IMR-90 (cell line): ENCODE measurements around the gene NEGR1. TPM values are rescaled to one million over a fixed set of nuclear protein-coding genes. Genes with fewer than 3 reads are reported as not detected.

Experiments used
- ATAC-seq: fragments of 200-7000 bp; cut with Tn5 transposase; 2 replicates; pipeline ENCODE4 v1.9.1; 2020; ENCODE audit warnings: low read depth, mild to moderate bottlenecking, moderate library complexity
- BruUV-seq: library from RNA; stranded (reverse); fragments of 400-500 nt; replicated peaks from 2 replicates; lab custom pipeline; 2021; lab: Mats Ljungman, UMichigan
- CTCF ChIA-PET: fragments of 300-600 bp; formaldehyde crosslinking; extraction: SDS; loops from one replicate; lab custom pipeline; 2021; ENCODE audit warnings: antibody characterized with exemption; lab: Yijun Ruan, JAX
- POLR2A ChIA-PET: fragments of 300-600 bp; sonication (Branson Sonifier 250); formaldehyde crosslinking; loops from one replicate; lab custom pipeline; 2022; ENCODE audit warnings: antibody characterized with exemption; ENCODE audit not compliant: unreplicated experiment; lab: Charles Lee
- DNase-seq: peaks from one replicate; pipeline ENCODE4 v3.0.0; 2013
- H2AFZ ChIP-seq: replicated peaks from 2 replicates; pipeline ENCODE3; 2013; ENCODE audit warnings: low read length, mild to moderate bottlenecking; ENCODE audit not compliant: poor library complexity
- H2AK5ac ChIP-seq: 2 replicates; pipeline ENCODE4 v1.6.1; 2013; ENCODE audit warnings: low read depth, low read length, inconsistent platforms
- H2AK9ac ChIP-seq: replicated peaks from 2 replicates; pipeline ENCODE3; 2013; ENCODE audit warnings: mild to moderate bottlenecking, low read depth, low read length, moderate library complexity; ENCODE audit not compliant: poor library complexity
- H2BK120ac ChIP-seq: 2 replicates; pipeline ENCODE4 v1.6.1; 2013; ENCODE audit warnings: low read depth, low read length, inconsistent platforms
- H2BK15ac ChIP-seq: 3 replicates; pipeline ENCODE4 v1.6.1; 2013; ENCODE audit warnings: low read depth, low read length, inconsistent platforms
- H2BK20ac ChIP-seq: 2 replicates; pipeline ENCODE4 v1.6.1; 2013; ENCODE audit warnings: low read depth, mild to moderate bottlenecking, inconsistent platforms, low read length, moderate library complexity
- H2BK5ac ChIP-seq: 2 replicates; pipeline ENCODE4 v1.6.1; 2013; ENCODE audit warnings: mild to moderate bottlenecking, low read depth, low read length, inconsistent platforms; ENCODE audit not compliant: poor library complexity, severe bottlenecking
- H3K14ac ChIP-seq: replicated peaks from 2 replicates; pipeline ENCODE4 v1.6.1; 2013; ENCODE audit warnings: low read depth, low read length, inconsistent platforms
- H3K18ac ChIP-seq: 2 replicates; pipeline ENCODE4 v1.6.1; 2013; ENCODE audit warnings: low read depth, low read length, control low read depth
- H3K23ac ChIP-seq: 2 replicates; pipeline ENCODE4 v1.6.1; 2013; ENCODE audit warnings: low read depth, low read length, inconsistent platforms
- H3K27ac ChIP-seq: 2 replicates; pipeline ENCODE4 v1.5.1; 2013; ENCODE audit warnings: mild to moderate bottlenecking, control low read depth, low read length; ENCODE audit not compliant: insufficient read depth
- H3K27me3 ChIP-seq: 2 replicates; pipeline ENCODE4 v1.6.1; 2013; ENCODE audit warnings: low read length; ENCODE audit not compliant: control insufficient read depth, insufficient read depth
- H3K36me3 ChIP-seq: 2 replicates; pipeline ENCODE4 v1.6.1; 2013; ENCODE audit warnings: low read length, mixed read lengths; ENCODE audit not compliant: control insufficient read depth, insufficient read depth
- H3K4ac ChIP-seq: 2 replicates; pipeline ENCODE4 v1.6.1; 2013; ENCODE audit warnings: low read depth, low read length, inconsistent platforms
- H3K4me1 ChIP-seq: 2 replicates; pipeline ENCODE4 v1.6.1; 2013; ENCODE audit warnings: low read length, mixed read lengths; ENCODE audit not compliant: control insufficient read depth, insufficient read depth
- H3K4me2 ChIP-seq: 2 replicates; pipeline ENCODE4 v1.6.1; 2013; ENCODE audit warnings: low read depth, mild to moderate bottlenecking, control low read depth, low read length, moderate library complexity
- H3K4me3 ChIP-seq: 2 replicates; pipeline ENCODE4 v1.5.1; 2013; ENCODE audit warnings: low read depth, mild to moderate bottlenecking, control low read depth, low read length, moderate library complexity; ENCODE audit not compliant: insufficient read depth
- H3K56ac ChIP-seq: 2 replicates; pipeline ENCODE4 v1.6.1; 2013; ENCODE audit warnings: low read length, inconsistent platforms; ENCODE audit not compliant: insufficient read depth; ENCODE audit errors: extremely low read depth
- H3K79me1 ChIP-seq, 2 experiments: 2 replicates each; pipeline ENCODE4 v1.6.1; 2013; ENCODE audit warnings: low read length in 2 of 2, inconsistent platforms in 1 of 2, low read depth in 1 of 2
- H3K9ac ChIP-seq: 2 replicates; pipeline ENCODE4 v1.6.1; 2013; ENCODE audit warnings: low read depth, low read length, control low read depth
- H3K9me1 ChIP-seq: 2 replicates; pipeline ENCODE4 v1.6.1; 2013; ENCODE audit warnings: low read length, inconsistent platforms; ENCODE audit not compliant: insufficient read depth
- H3K9me3 ChIP-seq: 2 replicates; pipeline ENCODE4 v1.6.1; 2013; ENCODE audit warnings: low read length; ENCODE audit not compliant: control insufficient read depth, insufficient read depth
- H4K20me1 ChIP-seq: 2 replicates; pipeline ENCODE4 v1.6.1; 2013; ENCODE audit warnings: low read length, inconsistent platforms; ENCODE audit not compliant: insufficient read depth
- H4K5ac ChIP-seq: 2 replicates; pipeline ENCODE4 v1.6.1; 2013; ENCODE audit warnings: mild to moderate bottlenecking, low read depth, low read length, control low read depth
- H4K8ac ChIP-seq, 2 experiments: 2 replicates each; pipeline ENCODE4 v1.6.1; 2013; ENCODE audit warnings: low read depth in 2 of 2, low read length in 2 of 2, control low read depth in 1 of 2, inconsistent platforms in 1 of 2
- H4K91ac ChIP-seq: 2 replicates; pipeline ENCODE4 v1.6.1; 2013; ENCODE audit warnings: low read depth, low read length, inconsistent platforms; ENCODE audit not compliant: insufficient read depth
- BHLHE40 ChIP-seq: fragments of 150-350 bp; IDR thresholded peaks from 2 replicates; pipeline ENCODE4 v1.6.1; 2016; ENCODE audit warnings: mild to moderate bottlenecking, low read depth, low read length
- CEBPB ChIP-seq: IDR thresholded peaks from 2 replicates; pipeline ENCODE4 v1.6.1; 2012; ENCODE audit warnings: low read depth, low read length, improper control_type of control experiment
- CHD1 ChIP-seq: IDR thresholded peaks from 2 replicates; pipeline ENCODE4 v1.6.1; 2012; ENCODE audit warnings: low read depth, low read length, improper control_type of control experiment
- FOS ChIP-seq: fragments of 150-350 bp; IDR thresholded peaks from 2 replicates; pipeline ENCODE4 v1.6.1; 2016; ENCODE audit warnings: low read depth, low read length
- MAFK ChIP-seq: IDR thresholded peaks from 2 replicates; pipeline ENCODE4 v1.6.1; 2012; ENCODE audit warnings: low read depth, low read length, improper control_type of control experiment
- MAZ ChIP-seq: IDR thresholded peaks from 2 replicates; pipeline ENCODE4 v1.6.1; 2012; ENCODE audit warnings: low read depth, mild to moderate bottlenecking, low read length, improper control_type of control experiment, moderate library complexity, borderline replicate concordance
- MXI1 ChIP-seq: IDR thresholded peaks from 2 replicates; pipeline ENCODE4 v1.6.1; 2012; ENCODE audit warnings: low read depth, mild to moderate bottlenecking, low read length, moderate library complexity, borderline replicate concordance
- NFE2L2 ChIP-seq: fragments of 150-350 bp; IDR thresholded peaks from 2 replicates; pipeline ENCODE4 v1.6.1; 2016; ENCODE audit warnings: low read depth, mild to moderate bottlenecking, low read length
- POLR2A ChIP-seq: IDR thresholded peaks from 2 replicates; pipeline ENCODE4 v1.6.1; 2012; ENCODE audit warnings: mild to moderate bottlenecking, low read depth, low read length
- RAD21 ChIP-seq: IDR thresholded peaks from 2 replicates; pipeline ENCODE4 v1.6.1; 2012; ENCODE audit warnings: low read length, improper control_type of control experiment
- RCOR1 ChIP-seq: IDR thresholded peaks from 2 replicates; pipeline ENCODE4 v1.6.1; 2012; ENCODE audit warnings: mild to moderate bottlenecking, low read length, improper control_type of control experiment; ENCODE audit not compliant: insufficient replicate concordance
- RFX5 ChIP-seq: IDR thresholded peaks from 2 replicates; pipeline ENCODE4 v1.8.0; 2012; ENCODE audit warnings: low read depth, mild to moderate bottlenecking, low read length, moderate library complexity
- SMC3 ChIP-seq: fragments of 150-350 bp; IDR thresholded peaks from 2 replicates; pipeline ENCODE4 v1.6.1; 2016; ENCODE audit warnings: low read depth, mild to moderate bottlenecking, antibody characterized with exemption, low read length, moderate library complexity
- WGBS, 2 experiments: methylation state at CpG; one replicate each; pipeline versions ENCODE4 v1.1.5 to v1.1.7; 2013; ENCODE audit warnings: missing lambda C conversion rate in 2 of 2; ENCODE audit not compliant: insufficient read length in 1 of 2; ENCODE audit errors: extremely low coverage in 2 of 2; 5-methylcytosine and 5-hydroxymethylcytosine counted together
- dilution Hi-C: fragments of 300-500 bp; cut with HindIII; formaldehyde crosslinking; loops from one replicate; pipeline ENCODE4 v1.14.3; 2018; ENCODE audit warnings: low sequenced_read_pairs; ENCODE audit not compliant: unreplicated experiment
- in situ Hi-C: fragments of 300-500 bp; cut with MboI; formaldehyde crosslinking; loops from 3 replicates; pipeline ENCODE4 v1.14.3; 2019; ENCODE audit warnings: low sequenced_read_pairs, inconsistent platforms, mixed read lengths
- intact Hi-C: fragments of 100-400 bp; cut with micrococcal nuclease; formaldehyde crosslinking; loops from 2 replicates; pipeline ENCODE4 v1.10.0; 2022
- polyA plus RNA-seq, 3 experiments: library from polyadenylated mRNA; depleted of rRNA; stranded (reverse); fragments of >200 nt; gene quantifications; 2 replicates each; pipeline ENCODE4 v1.2.3, GENCODE V29; 2012; ENCODE audit warnings: low replicate concordance in 1 of 3
- total RNA-seq: library from RNA; depleted of rRNA; stranded (reverse); fragments of >200 nt; gene quantifications from 2 replicates; pipeline ENCODE4 v1.2.3, GENCODE V29; 2012
- TF ChIP-seq, protein P1 (sequence below): conservative IDR thresholded peaks from 2 replicates; pipeline ENCODE4 v1.5.1; 2012; ENCODE audit warnings: mild to moderate bottlenecking, low read depth, low read length, improper control_type of control experiment
- TF ChIP-seq, protein P2 (sequence below): fragments of 150-350 bp; IDR thresholded peaks from 2 replicates; pipeline ENCODE4 v1.6.1; 2016; ENCODE audit warnings: low read depth, mild to moderate bottlenecking, low read length, moderate library complexity, borderline replicate concordance
- TF ChIP-seq, protein P3 (sequence below): fragments of 150-350 bp; IDR thresholded peaks from 2 replicates; pipeline ENCODE4 v1.6.1; 2017; ENCODE audit warnings: mild to moderate bottlenecking, antibody characterized with exemption, low read length, low read depth

NEGR1 gene
- total and polyA plus RNA-seq, 2 of the 4 experiments (the other 2 are of a cell fraction) = 5.1 to 9.1 TPM

DNA sequence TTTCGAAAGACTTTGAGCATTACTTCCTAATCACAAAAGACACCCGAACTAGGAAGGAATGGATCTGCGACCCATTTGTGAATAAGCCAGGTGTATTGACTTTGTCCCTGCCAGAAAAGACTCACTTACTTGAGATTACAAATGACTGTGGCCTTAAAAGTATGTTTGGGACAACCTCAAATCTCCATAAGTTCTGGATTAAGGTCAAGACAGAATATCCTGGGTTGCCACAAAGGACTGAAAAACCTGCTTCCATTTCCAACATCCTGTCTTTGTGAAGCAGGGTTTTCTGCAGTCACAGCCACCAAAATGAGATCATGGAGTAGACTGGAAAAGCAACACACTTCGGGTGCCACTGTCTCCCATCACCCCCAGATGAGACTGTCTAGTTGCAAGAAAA, 664.1 kb downstream of the NEGR1 start:
- Histone ChIP-seq H2BK120ac (no peak overlapping the region), H3K56ac (no peak overlapping the region), H2BK5ac (no peak overlapping the region), H3K9ac (no peak overlapping the region), H3K4me3 (no peak overlapping the region), H4K8ac (no peak overlapping the region), H3K9me3 (no peaks in the 10 kb centered on the region), H3K27me3 (no peaks in the 10 kb centered on the region), H3K23ac (no peak overlapping the region), H3K18ac (no peak overlapping the region), H2AK9ac (no peak overlapping the region), H2AK5ac (no peak overlapping the region), H3K36me3 (no peaks in the 10 kb centered on the region), H3K79me1 (no peaks in the 10 kb centered on the region), H4K5ac (no peak overlapping the region), H4K20me1 (no peaks in the 10 kb centered on the region), H3K4me2 (no peak overlapping the region), H3K14ac (no peak overlapping the region), H2AFZ (no peak overlapping the region), H3K9me1 (no peaks in the 10 kb centered on the region), H3K4ac (no peak overlapping the region), H2BK15ac (no peak overlapping the region), H4K91ac (no peak overlapping the region), H2BK20ac (no peak overlapping the region), H3K27ac (no peak overlapping the region), H3K4me1 (no peaks in the 10 kb centered on the region)
- dilution Hi-C loops (no loop called here), in situ Hi-C loops (no loop called here), intact Hi-C loops (no loop called here)
- DNase-seq (no peak), ATAC-seq (no peak)
- no CpG with 5 or more reads among the region's 4 CpGs for WGBS, 2 experiments
- ChIA-PET POLR2A (no interaction called here), CTCF (no interaction called here)
- TF ChIP-seq RCOR1 (no peak), MAZ (no peak), SMC3 (no peak), NFE2L2 (no peak), RFX5 (no peak), BHLHE40 (no peak), FOS (no peak), POLR2A (no peak), CEBPB (no peak), MAFK (no peak), RAD21 (no peak), MXI1 (no peak), CHD1 (no peak)
- TF ChIP-seq, protein P1, sequence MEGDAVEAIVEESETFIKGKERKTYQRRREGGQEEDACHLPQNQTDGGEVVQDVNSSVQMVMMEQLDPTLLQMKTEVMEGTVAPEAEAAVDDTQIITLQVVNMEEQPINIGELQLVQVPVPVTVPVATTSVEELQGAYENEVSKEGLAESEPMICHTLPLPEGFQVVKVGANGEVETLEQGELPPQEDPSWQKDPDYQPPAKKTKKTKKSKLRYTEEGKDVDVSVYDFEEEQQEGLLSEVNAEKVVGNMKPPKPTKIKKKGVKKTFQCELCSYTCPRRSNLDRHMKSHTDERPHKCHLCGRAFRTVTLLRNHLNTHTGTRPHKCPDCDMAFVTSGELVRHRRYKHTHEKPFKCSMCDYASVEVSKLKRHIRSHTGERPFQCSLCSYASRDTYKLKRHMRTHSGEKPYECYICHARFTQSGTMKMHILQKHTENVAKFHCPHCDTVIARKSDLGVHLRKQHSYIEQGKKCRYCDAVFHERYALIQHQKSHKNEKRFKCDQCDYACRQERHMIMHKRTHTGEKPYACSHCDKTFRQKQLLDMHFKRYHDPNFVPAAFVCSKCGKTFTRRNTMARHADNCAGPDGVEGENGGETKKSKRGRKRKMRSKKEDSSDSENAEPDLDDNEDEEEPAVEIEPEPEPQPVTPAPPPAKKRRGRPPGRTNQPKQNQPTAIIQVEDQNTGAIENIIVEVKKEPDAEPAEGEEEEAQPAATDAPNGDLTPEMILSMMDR = no peak
- TF ChIP-seq, protein P2, sequence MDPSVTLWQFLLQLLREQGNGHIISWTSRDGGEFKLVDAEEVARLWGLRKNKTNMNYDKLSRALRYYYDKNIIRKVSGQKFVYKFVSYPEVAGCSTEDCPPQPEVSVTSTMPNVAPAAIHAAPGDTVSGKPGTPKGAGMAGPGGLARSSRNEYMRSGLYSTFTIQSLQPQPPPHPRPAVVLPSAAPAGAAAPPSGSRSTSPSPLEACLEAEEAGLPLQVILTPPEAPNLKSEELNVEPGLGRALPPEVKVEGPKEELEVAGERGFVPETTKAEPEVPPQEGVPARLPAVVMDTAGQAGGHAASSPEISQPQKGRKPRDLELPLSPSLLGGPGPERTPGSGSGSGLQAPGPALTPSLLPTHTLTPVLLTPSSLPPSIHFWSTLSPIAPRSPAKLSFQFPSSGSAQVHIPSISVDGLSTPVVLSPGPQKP = no peak
- TF ChIP-seq, protein P3, sequence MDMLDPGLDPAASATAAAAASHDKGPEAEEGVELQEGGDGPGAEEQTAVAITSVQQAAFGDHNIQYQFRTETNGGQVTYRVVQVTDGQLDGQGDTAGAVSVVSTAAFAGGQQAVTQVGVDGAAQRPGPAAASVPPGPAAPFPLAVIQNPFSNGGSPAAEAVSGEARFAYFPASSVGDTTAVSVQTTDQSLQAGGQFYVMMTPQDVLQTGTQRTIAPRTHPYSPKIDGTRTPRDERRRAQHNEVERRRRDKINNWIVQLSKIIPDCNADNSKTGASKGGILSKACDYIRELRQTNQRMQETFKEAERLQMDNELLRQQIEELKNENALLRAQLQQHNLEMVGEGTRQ = no peak
- no TSS peak for BruUV-seq
